ENCODE data around the gene EPAS1.

GRCh38 chr2:46430992-46431391, 133.8 kb downstream of the EPAS1 start:
- TF ChIP-seq CTCF (IDR thresholded peaks at IDR 0.05), result no peak
- TF ChIP-seq POLR2A (IDR thresholded peaks at IDR 0.05), result no peak

Measured in uterus (tissue), 2 donors.